ENCODE measurements around the gene SDCCAG8. TPM values are rescaled to one million over a fixed set of nuclear protein-coding genes. Genes with fewer than 3 reads are reported as not detected.

The SDCCAG8 gene
- total RNA-seq, 1 experiment from 2014 or later: 10.0 TPM

DNA sequence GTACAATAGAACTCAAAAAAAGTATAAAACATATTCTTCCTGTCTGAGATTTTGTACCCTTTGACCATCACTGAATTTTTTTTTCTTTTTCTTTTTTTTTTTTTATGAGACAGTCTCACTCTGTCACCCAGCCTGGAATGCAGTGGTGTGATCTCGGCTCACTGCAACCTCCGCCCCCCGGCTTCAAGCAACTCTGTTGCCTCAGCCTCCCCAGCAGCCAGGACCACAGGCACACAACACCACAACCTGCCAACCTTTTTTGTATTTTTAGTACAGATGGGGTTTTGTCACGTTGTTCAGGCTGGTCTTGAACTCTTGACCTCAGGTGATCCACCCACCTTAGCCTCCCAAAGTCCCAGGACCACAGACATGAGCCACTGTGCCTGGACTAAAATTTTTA is 10.4 kb downstream of the SDCCAG8 start:
- no peaks in the 10 kb centered on the region for H3K27me3 ChIP-seq (ENCODE audit: insufficient read depth, low read length)
- no peak overlapping the region for H3K4ac ChIP-seq (ENCODE audit: low read depth, low read length)
- no CpG with 5 or more reads among the region's 4 CpGs for WGBS (ENCODE audit: extremely low coverage, insufficient read length, low lambda C conversion rate)
- no peak overlapping the region for H4K5ac ChIP-seq (ENCODE audit: insufficient read length, low read depth, low read length)
- H3K36me3 Mint-ChIP-seq (ENCODE audit: insufficient read depth in 1 of 3, low read depth in 3 of 3): no peaks in the 10 kb centered on the region; a peak in 1 of 7 replicates
- no peaks in the 10 kb centered on the region for H3K79me2 ChIP-seq (ENCODE audit: insufficient read depth, low read length)
- H3T11ph ChIP-seq (ENCODE audit: low read length): no peak overlapping the region
- no peaks in the 10 kb centered on the region for H4K20me1 ChIP-seq (ENCODE audit: control insufficient read depth, insufficient read depth, insufficient read length)
- no peaks in the 10 kb centered on the region for H3K27me3 Mint-ChIP-seq (ENCODE audit: low read depth)
- no peak overlapping the region for H2AK5ac ChIP-seq (ENCODE audit: insufficient read length, low read length)
- H3K27ac ChIP-seq (ENCODE audit: insufficient read length, low read depth, low read length): no peak overlapping the region
- no peak overlapping the region for H2BK20ac ChIP-seq (ENCODE audit: low read depth, low read length, poor library complexity, severe bottlenecking)
- H3K23ac ChIP-seq (ENCODE audit: insufficient read length, low read depth, low read length): no peak overlapping the region
- no peak overlapping the region for H4K8ac ChIP-seq (replicated peaks; ENCODE audit: insufficient read length, low read depth, low read length)
- TF ChIP-seq, protein P1, sequence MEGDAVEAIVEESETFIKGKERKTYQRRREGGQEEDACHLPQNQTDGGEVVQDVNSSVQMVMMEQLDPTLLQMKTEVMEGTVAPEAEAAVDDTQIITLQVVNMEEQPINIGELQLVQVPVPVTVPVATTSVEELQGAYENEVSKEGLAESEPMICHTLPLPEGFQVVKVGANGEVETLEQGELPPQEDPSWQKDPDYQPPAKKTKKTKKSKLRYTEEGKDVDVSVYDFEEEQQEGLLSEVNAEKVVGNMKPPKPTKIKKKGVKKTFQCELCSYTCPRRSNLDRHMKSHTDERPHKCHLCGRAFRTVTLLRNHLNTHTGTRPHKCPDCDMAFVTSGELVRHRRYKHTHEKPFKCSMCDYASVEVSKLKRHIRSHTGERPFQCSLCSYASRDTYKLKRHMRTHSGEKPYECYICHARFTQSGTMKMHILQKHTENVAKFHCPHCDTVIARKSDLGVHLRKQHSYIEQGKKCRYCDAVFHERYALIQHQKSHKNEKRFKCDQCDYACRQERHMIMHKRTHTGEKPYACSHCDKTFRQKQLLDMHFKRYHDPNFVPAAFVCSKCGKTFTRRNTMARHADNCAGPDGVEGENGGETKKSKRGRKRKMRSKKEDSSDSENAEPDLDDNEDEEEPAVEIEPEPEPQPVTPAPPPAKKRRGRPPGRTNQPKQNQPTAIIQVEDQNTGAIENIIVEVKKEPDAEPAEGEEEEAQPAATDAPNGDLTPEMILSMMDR (conservative IDR thresholded peaks at IDR 0.05): no peak
- no peak overlapping the region for H3K9ac ChIP-seq (ENCODE audit: extremely low read depth, insufficient read length, low read length)
- no peak overlapping the region for H2BK15ac ChIP-seq (ENCODE audit: low read depth, low read length)
- H3K9me3 Mint-ChIP-seq: no peaks in the 10 kb centered on the region; a peak in 1 of 5 replicates
- no peak overlapping the region for H3K56ac ChIP-seq (ENCODE audit: insufficient read length, low read depth, low read length)
- no peak overlapping the region for H3K27ac Mint-ChIP-seq
- no peak overlapping the region for H2BK12ac ChIP-seq (ENCODE audit: insufficient read length, low read depth, low read length)
- H4K91ac ChIP-seq (ENCODE audit: insufficient read length, low read depth, low read length): no peak overlapping the region
- H3K18ac ChIP-seq (ENCODE audit: insufficient read length, low read depth, low read length): no peak overlapping the region
- H2BK120ac ChIP-seq (ENCODE audit: low read depth, low read length, poor library complexity, severe bottlenecking): no peak overlapping the region
- H3K9me3 ChIP-seq (ENCODE audit: control insufficient read depth, low read depth, low read length): no peaks in the 10 kb centered on the region
- H3K4me3 Mint-ChIP-seq: no peak overlapping the region
- peaks cover 2% of the 10 kb centered on the region for H3K23me2 ChIP-seq (ENCODE audit: insufficient read length, low read depth, low read length, poor library complexity, severe bottlenecking)
- H3K4me2 ChIP-seq (ENCODE audit: insufficient read depth, insufficient read length, low read length): no peak overlapping the region
- H3K14ac ChIP-seq (ENCODE audit: insufficient read depth, low read length): no peak overlapping the region
- H3K4me1 ChIP-seq (ENCODE audit: insufficient read depth, low read length): peaks cover 2% of the 10 kb centered on the region; the same call in 1 of the 2 replicates
- H3K79me1 ChIP-seq (ENCODE audit: insufficient read depth, low read depth, low read length, poor library complexity, severe bottlenecking): no peaks in the 10 kb centered on the region
- H3K4me1 Mint-ChIP-seq: peaks cover 14% of the 10 kb centered on the region in 2 experiments
- no peak overlapping the region for H2BK5ac ChIP-seq (ENCODE audit: insufficient read length, low read length)
- H2AFZ ChIP-seq (ENCODE audit: low read length): no peak overlapping the region
- no peak for DNase-seq
